Measurements from ENCODE around the gene CAMK2A. TPM values are rescaled to one million over a fixed set of nuclear protein-coding genes. Genes with fewer than 3 reads are reported as not detected.
"Not testable (repeated sequence)": the region's sequence is repeated elsewhere in the genome, so short reads cannot be mapped to it uniquely, and the experiment has no call there.

CAMK2A gene
- polyA plus RNA-seq, 1 experiment, result 0.37 TPM

DNA sequence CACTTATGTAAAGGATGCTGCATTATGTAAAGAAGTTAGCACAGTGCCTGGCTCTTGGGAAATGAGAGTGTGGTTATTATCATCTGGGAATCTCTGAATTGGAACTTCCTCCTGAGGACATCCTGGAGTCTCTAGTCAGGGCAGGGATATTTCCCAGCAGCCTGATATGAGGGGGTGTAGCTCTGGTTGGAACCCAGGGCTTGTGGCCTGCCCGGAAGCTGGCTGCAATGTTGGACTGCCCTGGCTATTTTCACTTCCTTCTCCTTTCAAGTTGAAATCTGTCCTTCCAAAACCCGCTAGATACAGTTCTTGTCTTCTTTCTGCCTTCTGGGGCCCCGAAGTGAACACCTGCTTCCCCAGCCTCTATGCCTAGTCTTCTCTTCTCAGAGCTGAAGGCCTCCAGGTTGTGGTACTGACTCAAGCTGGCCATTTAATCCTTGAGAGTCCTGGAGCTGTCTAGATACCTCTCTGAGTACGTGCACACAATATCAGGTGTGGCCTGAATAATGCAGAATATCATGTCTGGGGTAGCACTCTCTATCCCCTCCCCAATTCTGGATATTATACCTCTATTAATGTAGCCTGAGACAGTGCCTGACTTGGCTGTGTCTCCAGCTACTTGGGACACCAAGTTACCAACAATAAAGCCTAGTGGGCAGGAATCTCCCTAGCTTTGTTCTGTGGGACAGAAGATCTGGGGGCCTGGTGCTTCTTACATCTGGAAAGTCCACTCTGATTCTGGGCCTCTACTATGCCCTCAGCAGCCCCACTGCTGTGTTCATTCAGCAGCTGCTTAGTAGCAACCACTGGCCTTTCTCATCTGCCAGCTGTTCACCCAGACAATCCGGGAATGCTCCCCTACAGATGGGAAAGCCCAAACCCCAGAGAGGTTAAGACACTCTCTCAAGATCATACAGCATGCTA lies 54.7 kb downstream of the CAMK2A start:
- POLR2A ChIA-PET, result no interaction called here
- DNase-seq (ENCODE audit: low read depth, low spot score), result no peak
- Histone ChIP-seq H3K4me3 (ENCODE audit: low read depth, low read length) (no peak overlapping the region), H3K27ac (ENCODE audit: low read depth, low read length) (no peak overlapping the region), H3K9me3 (ENCODE audit: control insufficient read depth, insufficient read depth, low read length) (no peaks in the 10 kb centered on the region; the same call in 1 of the 2 replicates), H3K27me3 (ENCODE audit: control insufficient read depth, insufficient read depth, low read length) (no peaks in the 10 kb centered on the region)
- CTCF ChIA-PET, result interaction anchor here (0.6 to 1.7 kb wide), 3 partner anchors 17 to 115 kb away, joined by 3 to 6 read pairs (median 4); no protein-coding TSS in a partner anchor
- TF ChIP-seq CTCF (IDR thresholded peaks at IDR 0.05; ENCODE audit: low read depth, low read length), result no peak

- H3K27ac ChIP-seq (ENCODE audit: low read depth, low read length), result peak overlapping the region; percentile 2
- DNase-seq (ENCODE audit: low read depth, low spot score); H3K9me3 ChIP-seq (ENCODE audit: control insufficient read depth, insufficient read depth, low read length); POLR2A ChIA-PET; H3K27me3 ChIP-seq (ENCODE audit: control insufficient read depth, insufficient read depth, low read length); H3K4me3 ChIP-seq (ENCODE audit: low read depth, low read length): not testable (repeated sequence)
- CTCF ChIA-PET, result interaction anchor here (0.6 to 1.7 kb wide), 2 partner anchors 15 to 78 kb away, joined by 4 to 6 read pairs; no protein-coding TSS in a partner anchor
Observed at GRCh38 chr5:150233706-150234105, 55.9 kb downstream of the CAMK2A start.

DNA sequence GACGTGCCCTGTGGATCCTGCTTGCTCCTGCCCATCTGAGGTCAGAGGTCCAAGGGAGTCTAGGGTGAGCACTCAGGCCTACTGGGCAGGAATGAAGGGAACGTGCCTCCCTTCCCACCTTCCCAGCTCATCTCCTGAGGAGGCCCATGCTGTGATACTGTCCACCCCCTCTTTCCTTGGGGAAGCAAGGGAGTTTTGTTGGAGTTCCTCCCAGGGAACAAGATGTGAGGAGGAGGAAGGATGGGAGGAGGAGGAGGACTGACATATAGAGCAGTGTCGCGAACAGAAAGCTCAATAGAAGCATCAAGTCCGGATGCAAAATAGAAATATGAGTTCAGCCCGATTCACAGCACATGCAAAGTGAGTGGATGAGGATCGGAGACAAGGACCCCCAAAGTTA lies 58.7 kb downstream of the CAMK2A start:
- no peak for TF ChIP-seq CTCF (IDR thresholded peaks at IDR 0.05; ENCODE audit: low read depth, low read length)
- H3K27ac ChIP-seq (ENCODE audit: low read depth, low read length), result no peak overlapping the region
- no peak for DNase-seq (ENCODE audit: low read depth, low spot score)
- H3K9me3 ChIP-seq (ENCODE audit: control insufficient read depth, insufficient read depth, low read length), result no peaks in the 10 kb centered on the region; the same call in 1 of the 2 replicates
- ChIA-PET CTCF (interaction anchor here (0.7 to 1.7 kb wide), 2 partner anchors 12 to 124 kb away, joined by 4 read pairs; no protein-coding TSS in a partner anchor), POLR2A (no interaction called here)
- H3K4me3 ChIP-seq (ENCODE audit: low read depth, low read length), result no peak overlapping the region
- no peaks in the 10 kb centered on the region for H3K27me3 ChIP-seq (ENCODE audit: control insufficient read depth, insufficient read depth, low read length)

GRCh38 chr5:150229571-150229970 lies 60.0 kb downstream of the CAMK2A start:
- CTCF ChIA-PET, result no interaction called here
- POLR2A ChIA-PET, result no interaction called here
- Histone ChIP-seq H3K27ac (ENCODE audit: low read depth, low read length) (no peak overlapping the region), H3K27me3 (ENCODE audit: control insufficient read depth, insufficient read depth, low read length) (no peaks in the 10 kb centered on the region), H3K9me3 (ENCODE audit: control insufficient read depth, insufficient read depth, low read length) (no peaks in the 10 kb centered on the region; the same call in 1 of the 2 replicates), H3K4me3 (ENCODE audit: low read depth, low read length) (no peak overlapping the region)
- no peak for DNase-seq (ENCODE audit: low read depth, low spot score)
- no peak for TF ChIP-seq CTCF (IDR thresholded peaks at IDR 0.05; ENCODE audit: low read depth, low read length)

DNA sequence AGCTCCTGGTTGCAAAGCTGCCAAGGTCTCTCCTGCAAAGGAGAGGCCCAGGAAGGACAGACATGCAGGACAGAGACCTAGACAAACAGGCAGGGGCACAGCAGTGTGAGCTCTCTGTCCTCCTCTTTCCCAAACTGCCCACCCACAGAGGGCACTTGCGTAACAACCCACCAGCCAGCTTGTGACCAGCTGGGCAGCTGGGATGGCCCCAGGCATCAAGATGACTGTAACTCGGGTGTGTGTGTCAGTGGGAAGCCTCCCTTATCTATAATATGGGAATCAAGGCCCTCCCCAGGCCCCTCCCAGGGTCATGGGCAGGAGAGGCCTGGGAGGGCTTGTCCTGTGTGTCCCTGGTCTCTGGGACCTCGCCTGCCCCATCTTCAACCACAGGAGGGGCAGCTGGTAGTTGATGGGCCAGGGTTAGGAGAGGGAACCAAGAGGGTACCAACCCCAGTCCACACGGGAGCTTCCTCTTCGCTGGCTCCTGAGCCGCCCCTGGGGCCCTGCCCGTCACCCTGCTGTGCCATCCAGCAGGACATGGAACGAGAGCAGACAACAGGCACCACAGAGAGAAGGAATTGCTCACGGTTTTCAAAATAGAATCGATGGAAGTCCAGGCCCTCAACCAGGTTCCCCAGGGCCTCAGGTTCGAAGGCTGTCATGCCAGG lies 61.8 kb downstream of the CAMK2A start:
- DNase-seq (ENCODE audit: low read depth, low spot score), result no peak
- no peak overlapping the region for H3K4me3 ChIP-seq (ENCODE audit: low read depth, low read length)
- CTCF ChIA-PET, result interaction anchor here (0.6 to 1.9 kb wide), 4 partner anchors 9 to 122 kb away, joined by 3 to 5 read pairs (median 4); no protein-coding TSS in a partner anchor
- H3K27me3 ChIP-seq (ENCODE audit: control insufficient read depth, insufficient read depth, low read length), result no peaks in the 10 kb centered on the region
- TF ChIP-seq CTCF (IDR thresholded peaks at IDR 0.05; ENCODE audit: low read depth, low read length), result no peak
- H3K27ac ChIP-seq (ENCODE audit: low read depth, low read length), result no peak overlapping the region
- H3K9me3 ChIP-seq (ENCODE audit: control insufficient read depth, insufficient read depth, low read length), result no peaks in the 10 kb centered on the region; the same call in 1 of the 2 replicates
- POLR2A ChIA-PET, result interaction anchor here (0.6 kb wide), 1 partner anchor 183 kb away, joined by 8 read pairs; no protein-coding TSS in a partner anchor

Data from AG04450 (cell line).